Measurements from ENCODE around the gene MATR3.

The MATR3 gene

DNA sequence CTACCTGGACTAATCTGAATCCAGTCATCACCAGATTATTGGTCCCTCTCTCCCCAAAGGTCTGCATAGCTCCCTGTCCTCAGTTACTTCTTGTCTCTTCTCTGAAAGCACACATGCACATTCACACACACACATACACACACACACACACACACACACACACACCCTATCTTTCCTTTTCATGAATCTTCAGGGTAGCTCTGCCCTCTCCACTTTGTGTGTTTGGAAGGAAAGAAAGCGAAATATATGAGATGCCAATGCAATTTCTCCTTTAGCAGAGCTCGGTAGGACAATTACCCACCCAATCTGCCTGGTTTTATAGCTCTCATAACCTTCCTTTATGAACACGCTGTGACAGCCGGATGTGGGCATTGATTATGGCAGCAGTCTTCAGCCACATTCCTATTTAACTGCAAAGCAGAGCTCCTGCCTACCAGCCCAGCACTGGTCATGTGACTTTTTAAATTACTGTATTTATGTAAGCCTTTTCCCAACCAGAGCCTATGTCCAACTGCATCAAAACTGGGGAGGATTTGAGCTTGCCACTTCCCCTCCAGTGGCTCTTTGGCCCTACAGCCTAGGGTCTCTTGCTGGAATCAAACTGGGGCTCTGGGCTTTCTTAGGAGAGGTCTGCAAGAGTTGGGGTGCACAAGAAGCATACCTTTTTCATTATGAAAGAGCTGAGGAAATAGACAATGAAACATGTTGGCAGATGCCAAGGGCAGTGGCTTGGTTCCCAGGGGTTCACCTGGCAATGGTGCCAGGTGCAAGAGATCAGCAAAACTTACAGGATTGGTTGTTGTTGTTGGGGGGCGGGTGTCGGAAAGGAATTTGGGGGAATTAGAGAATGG, 20.8 kb upstream of the MATR3 start:
- no peak for DNase-seq (ENCODE audit: low read depth)

DNA sequence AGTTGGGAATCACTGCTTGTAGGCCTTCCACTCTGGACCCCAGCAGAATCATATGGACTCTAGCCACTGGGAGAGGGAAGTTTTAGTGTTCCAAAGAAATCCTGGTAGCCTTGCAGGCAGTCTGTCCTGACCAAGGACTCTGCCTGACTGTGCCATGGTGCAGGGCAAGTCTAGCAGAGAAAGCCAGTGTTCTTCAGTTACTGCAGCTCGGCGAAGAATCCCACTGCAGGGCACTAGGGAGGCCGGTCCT, 20.3 kb upstream of the MATR3 start:
- DNase-seq (ENCODE audit: low read depth) = no peak

GRCh38 chr5:139273572-139274289, 19.8 kb upstream of the MATR3 start:
- DNase-seq (ENCODE audit: low read depth) = no peak

DNA sequence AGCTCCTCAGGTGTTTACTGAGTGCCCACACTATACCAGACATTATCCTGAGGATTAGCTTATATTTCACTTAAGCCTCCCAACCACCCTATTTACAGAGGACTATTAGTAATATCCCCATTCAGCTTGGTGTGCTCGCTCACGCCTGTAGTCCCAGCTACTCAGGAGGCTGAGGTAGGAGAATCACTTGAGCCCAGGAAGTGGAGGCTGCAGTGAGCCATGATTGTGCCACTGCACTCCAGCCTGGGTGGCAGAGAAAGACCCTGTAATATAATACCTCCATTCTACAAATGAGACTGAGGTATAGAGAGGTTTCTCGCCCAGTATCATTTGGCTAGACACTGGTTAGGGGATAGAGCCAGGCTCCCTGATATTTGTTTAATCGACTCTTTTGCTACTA, 18.0 kb upstream of the MATR3 start:
- DNase-seq (ENCODE audit: low read depth) = no peak

DNA sequence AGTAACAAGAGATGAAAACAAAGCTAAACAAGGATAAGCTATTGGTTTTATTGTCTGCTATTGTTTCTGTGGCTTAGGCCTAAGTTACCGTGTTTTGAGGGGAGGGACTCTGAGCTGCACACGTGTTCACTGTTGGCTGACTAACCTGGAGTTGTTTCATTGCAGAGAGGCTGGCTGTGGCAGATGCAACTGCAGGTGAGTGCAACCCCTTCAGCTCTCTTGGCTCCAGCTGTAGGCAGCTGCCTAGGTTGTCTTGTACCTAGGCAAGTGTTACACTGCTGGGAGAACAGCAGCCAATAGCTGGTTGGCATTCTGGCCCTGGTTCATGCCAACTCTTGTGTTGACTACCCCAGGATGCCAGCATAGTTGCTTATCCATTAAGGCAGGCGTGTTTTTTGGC, 17.6 kb upstream of the MATR3 start:
- no peak for DNase-seq (ENCODE audit: low read depth)

DNA sequence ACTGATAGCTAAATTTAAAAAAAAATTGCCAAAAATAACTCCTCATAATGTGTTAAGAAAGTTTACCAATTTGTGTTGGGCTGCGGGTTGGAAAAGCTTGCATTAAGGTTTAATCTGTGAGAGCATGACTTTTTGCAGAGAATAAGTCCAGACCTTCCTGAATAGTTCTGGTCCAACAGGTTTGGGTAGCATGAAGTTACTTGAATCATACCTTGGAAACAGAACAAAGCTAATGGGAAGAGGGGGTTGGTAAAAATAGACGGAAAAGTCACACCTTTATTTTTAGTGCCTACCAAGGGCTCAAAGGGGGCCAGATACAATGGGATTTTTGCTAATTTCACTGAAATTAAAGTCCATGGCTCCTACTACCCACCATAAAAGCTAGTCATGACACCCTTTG, 17.1 kb upstream of the MATR3 start:
- no peak for DNase-seq (ENCODE audit: low read depth)

- DNase-seq (ENCODE audit: low read depth) = no peak
These were observed 16.4 kb upstream of the MATR3 start for GRCh38 chr5:139277171-139277570.

DNA sequence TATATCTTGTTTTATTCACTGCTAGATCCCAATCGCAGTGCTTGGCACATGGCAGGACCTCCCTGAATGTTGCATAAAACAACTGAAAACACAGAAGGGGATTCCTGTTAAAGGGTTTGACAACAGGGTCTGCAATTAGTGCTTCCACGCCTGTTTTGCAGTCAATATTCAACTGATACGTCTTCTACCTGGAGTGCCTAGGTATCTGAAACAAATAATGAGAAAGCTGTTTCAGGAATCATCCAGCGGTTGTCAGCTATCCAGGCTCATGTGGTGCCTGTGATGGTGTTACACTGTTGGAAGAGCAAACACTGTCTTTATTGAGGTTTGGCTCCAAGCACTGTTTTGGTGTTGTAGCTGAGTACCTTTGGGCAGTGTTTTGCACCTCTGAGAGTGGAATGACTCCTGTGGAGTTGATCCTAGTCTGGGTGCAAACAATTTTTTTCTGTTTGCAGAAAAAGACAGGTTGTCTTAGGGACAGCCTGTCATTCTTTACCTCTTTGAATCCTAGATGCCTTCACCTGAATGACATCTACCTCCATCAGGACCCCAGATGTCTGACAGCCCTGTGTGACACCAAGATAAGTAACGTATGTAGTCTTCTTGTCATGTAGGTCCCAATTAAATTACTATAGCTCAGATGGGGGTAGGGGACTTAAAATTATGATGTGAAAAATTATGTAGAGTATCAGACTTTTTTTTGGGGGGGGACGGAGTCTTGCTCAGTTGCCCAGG, 14.8 kb upstream of the MATR3 start:
- no peak for DNase-seq (ENCODE audit: low read depth)

GRCh38 chr5:139282197-139282557, 11.4 kb upstream of the MATR3 start:
- DNase-seq (ENCODE audit: low read depth) = no peak

DNA sequence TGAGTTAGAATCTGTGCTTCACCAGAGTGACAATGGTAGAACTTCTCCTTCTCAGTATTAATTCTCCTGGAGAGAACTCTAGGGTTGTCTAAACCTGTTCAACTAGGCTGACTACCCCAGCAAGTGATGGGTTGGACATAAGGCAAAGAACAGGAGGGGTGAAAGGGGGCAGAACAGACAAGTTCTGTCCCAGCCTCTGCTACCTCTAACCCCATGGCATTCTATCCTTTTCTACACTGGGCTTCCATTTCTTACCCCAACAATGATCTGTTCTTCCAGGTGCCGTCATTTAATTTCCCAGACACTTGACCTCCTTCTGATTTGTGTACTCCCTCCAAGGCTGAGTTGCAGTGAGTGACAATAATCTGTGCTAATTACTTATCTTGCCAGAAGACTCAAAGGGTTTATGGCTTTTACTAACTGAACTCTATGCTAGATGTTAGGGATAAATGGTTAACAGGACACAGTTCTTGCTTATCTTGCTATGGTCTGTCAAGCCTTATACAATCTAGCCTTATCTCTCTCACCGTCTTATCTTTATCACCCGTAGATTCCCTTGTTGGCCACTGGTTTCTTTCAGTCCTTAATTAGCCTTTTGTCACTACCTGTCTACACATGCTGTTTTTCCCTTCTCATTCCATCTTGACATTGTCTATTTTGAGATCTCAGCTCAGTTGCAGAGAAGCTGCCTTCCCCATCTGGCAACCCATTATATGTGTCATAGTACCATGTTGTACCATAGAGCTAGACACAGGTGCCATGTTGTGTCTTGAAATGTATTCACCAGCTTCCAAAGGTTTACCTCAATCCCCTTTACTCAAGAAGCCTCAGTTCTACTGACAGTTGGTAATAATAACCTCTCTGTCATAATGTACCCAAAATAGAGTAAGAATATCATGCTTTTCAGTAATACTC, 10.0 kb upstream of the MATR3 start:
- DNase-seq (ENCODE audit: low read depth) = no peak

GRCh38 chr5:139284295-139284694, 9.2 kb upstream of the MATR3 start:
- DNase-seq (ENCODE audit: low read depth) = no peak

GRCh38 chr5:139285651-139286392, 7.7 kb upstream of the MATR3 start:
- DNase-seq (ENCODE audit: low read depth) = no peak

- DNase-seq (ENCODE audit: low read depth) = no peak
These were observed 5.5 kb upstream of the MATR3 start for GRCh38 chr5:139287890-139288635.

DNA sequence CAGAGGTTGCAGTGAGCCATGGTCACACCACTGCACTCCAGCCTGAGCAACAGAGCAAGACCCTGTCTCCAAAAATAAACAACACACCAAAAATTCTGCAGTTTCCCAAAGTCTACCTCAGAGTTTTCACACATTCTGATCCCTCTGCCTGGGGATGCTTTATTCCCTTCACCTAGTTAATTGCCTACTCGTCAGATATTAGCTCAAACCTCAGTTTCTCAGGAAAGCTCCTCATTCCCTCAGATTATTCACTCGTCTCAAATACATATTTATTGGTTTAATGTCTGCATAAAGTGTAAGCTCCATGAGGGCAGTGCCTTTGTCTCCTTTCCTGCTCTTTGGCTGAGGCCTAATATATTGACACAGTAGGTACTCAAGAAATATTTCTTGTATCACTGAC, 2.5 kb upstream of the MATR3 start:
- DNase-seq (ENCODE audit: low read depth) = no peak

DNA sequence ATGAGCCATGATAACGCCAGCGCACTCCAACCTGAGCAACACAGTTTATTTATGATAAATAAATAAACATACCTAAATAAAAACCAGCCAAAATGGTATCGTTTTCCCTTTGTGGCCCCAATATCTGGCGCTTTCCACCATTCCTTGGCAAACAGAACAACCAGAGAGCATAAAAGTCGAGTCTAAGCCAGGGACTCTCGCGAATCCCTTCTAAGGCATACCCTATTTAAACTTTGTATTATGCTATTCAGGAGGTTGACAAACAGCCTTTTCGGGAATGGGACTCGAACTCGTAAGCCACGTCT, 386 bp upstream of the MATR3 start:
- no peak for DNase-seq (ENCODE audit: low read depth)

DNA sequence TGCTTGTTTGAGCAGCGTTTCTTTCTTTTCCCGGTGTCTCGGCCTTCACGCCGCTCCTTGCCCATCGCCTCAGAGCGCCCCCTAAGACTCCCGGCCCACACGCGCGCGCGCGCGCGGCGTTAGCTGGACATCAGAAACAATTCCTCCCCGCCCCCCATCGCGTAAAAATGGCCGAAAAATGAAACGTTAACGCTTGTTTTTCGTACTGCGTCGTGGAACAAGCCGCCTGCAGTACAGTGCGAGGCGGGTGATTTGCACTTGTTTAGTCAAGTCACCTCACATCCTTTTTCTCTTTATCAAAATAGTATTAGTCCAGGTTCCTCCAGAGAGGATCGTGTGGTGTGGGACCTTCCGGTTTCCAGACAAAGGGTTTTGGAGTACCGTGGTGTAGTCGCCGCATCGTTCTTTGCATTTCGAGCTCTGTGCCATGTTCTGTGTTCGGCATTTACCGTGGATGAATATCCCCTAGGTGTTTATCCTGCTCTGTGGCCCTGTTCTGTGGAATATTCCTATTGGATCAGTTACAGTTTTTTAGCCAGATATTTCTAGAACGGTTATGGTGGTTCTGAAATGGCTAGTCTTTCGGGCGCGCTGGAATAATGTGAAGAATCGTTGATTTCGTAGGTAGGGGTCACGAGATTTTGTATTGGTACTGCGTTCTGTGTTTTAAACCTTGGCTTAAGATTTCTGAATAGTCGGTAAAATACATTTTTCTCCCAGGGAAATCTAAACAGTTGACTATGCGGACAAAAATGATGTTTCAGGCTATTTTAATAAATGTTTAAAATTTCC, 1.0 kb downstream of the MATR3 start:
- peak; percentile 70 for DNase-seq (ENCODE audit: low read depth)

GRCh38 chr5:139295346-139296057, 2.0 kb downstream of the MATR3 start:
- DNase-seq (ENCODE audit: low read depth) = no peak

- no peak for DNase-seq (ENCODE audit: low read depth)
These were observed 2.7 kb downstream of the MATR3 start for GRCh38 chr5:139296198-139296597.

GRCh38 chr5:139296862-139297326, 3.4 kb downstream of the MATR3 start:
- no peak for DNase-seq (ENCODE audit: low read depth)
